GM13976 (cell line): ENCODE results near the gene SUSD2.

Experiments used
- DNase-seq: peaks from one replicate; pipeline ENCODE4 v3.0.0; 2012; ENCODE audit warnings: low spot score
- CTCF ChIP-seq: IDR thresholded peaks from 2 replicates; pipeline ENCODE4 v1.5.1; 2012; ENCODE audit warnings: borderline replicate concordance, mild to moderate bottlenecking; ENCODE audit not compliant: insufficient read depth; ENCODE audit errors: extremely low read depth, missing control alignments, control extremely low read depth
- in situ Hi-C: fragments of 300-500 bp; cut with MboI; formaldehyde crosslinking; loops from one replicate; pipeline ENCODE4 v1.12.0; 2022; ENCODE audit warnings: low sequenced_read_pairs, mixed read lengths, inconsistent platforms; ENCODE audit not compliant: unreplicated experiment

Gene SUSD2

GRCh38 chr22:24140357-24140756 lies 40.9 kb upstream of the SUSD2 start:
- DNase-seq: no peak
- in situ Hi-C loops: no loop called here
- no peak for TF ChIP-seq CTCF

GRCh38 chr22:24141586-24141985 lies 39.7 kb upstream of the SUSD2 start:
- in situ Hi-C loops: no loop called here
- DNase-seq: peak; percentile 66
- no peak for TF ChIP-seq CTCF

GRCh38 chr22:24142241-24142640 lies 39.0 kb upstream of the SUSD2 start:
- no peak for TF ChIP-seq CTCF
- in situ Hi-C loops: no loop called here
- DNase-seq: no peak

GRCh38 chr22:24142831-24143230 lies 38.5 kb upstream of the SUSD2 start:
- no peak for DNase-seq
- TF ChIP-seq CTCF: no peak
- in situ Hi-C loops: no loop called here

DNA sequence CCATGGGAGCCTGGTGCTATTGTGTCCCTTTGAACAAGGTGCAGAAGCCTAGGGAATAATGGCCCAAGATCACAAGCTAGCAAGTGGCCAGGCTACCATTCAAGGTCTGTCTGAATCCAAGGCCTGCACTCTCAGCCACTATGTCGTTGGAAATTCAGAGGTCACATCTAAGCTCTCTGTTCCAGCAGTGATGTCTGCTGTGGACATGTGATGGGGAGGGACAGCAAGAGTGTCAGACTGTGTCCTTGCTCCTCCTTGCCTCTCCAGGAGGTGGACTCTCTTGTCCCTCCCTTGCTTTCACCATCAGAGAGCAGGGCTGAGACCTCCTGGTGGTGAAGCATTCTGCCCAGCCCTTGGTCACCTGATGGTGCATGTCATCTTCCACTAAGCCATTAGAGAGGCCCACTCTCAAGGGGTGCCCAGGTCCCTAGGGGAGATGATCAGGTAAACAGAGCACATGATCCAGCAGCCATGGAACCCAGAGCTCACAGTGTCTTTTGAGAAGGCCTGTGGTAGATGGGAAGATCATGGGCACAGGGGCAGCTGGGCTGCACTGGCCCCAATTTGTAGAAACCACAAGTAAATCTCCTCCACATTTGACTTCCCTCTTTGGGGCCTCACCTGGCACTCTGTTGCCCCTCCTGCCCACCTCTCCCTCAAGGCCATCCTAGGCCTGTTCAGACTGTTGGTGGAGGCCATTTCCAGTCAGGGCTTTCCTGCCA lies 37.1 kb upstream of the SUSD2 start:
- in situ Hi-C loops: no loop called here
- no peak for DNase-seq
- no peak for TF ChIP-seq CTCF

DNA sequence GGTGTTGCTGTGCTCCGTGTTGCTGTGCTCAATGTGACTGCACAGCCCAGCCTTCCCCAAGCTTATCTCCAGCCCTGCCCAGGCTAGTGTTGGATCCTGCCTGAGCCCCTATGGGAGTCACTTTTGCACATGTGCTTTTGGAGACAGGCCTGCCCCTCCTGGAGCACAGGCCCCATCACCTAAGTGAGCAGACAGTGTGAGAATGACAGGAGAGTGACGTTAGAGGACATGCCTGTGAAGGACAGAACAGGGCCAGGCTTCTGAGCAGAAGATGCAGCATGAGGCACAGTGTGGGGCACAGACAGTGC lies 36.6 kb upstream of the SUSD2 start:
- DNase-seq: no peak
- TF ChIP-seq CTCF: no peak
- in situ Hi-C loops: no loop called here
